H9 (cell line): Measurements from ENCODE around the gene ZNF768. TPM values are rescaled to one million over a fixed set of nuclear protein-coding genes. Genes with fewer than 3 reads are reported as not detected.

Experiments
- DNase-seq: peaks from one replicate; pipeline ENCODE4 v3.0.0-alpha.2; 2017
- H2AFZ ChIP-seq: one replicate; pipeline ENCODE4 v1.6.1; 2013; ENCODE audit warnings: mild to moderate bottlenecking, low read length, control low read depth, moderate library complexity
- H2AK5ac ChIP-seq: 2 replicates; pipeline ENCODE4 v1.6.1; 2013; ENCODE audit warnings: low read length, control low read depth, mixed read lengths; ENCODE audit not compliant: insufficient read length
- H2BK120ac ChIP-seq: one replicate; pipeline ENCODE4 v1.6.1; 2013; ENCODE audit warnings: low read depth, mild to moderate bottlenecking, low read length, control low read depth, inconsistent platforms; ENCODE audit not compliant: poor library complexity, severe bottlenecking
- H2BK12ac ChIP-seq: 2 replicates; pipeline ENCODE4 v1.6.1; 2013; ENCODE audit warnings: low read length, control low read depth, mixed read lengths, low read depth; ENCODE audit not compliant: insufficient read length
- H2BK15ac ChIP-seq: 2 replicates; pipeline ENCODE4 v1.6.1; 2013; ENCODE audit warnings: low read depth, low read length, control low read depth
- H2BK20ac ChIP-seq: one replicate; pipeline ENCODE4 v1.6.1; 2013; ENCODE audit warnings: low read depth, mild to moderate bottlenecking, low read length, control low read depth, inconsistent platforms; ENCODE audit not compliant: poor library complexity, severe bottlenecking
- H2BK5ac ChIP-seq: 2 replicates; pipeline ENCODE4 v1.6.1; 2013; ENCODE audit warnings: low read length, control low read depth, mixed read lengths; ENCODE audit not compliant: insufficient read length
- H3K14ac ChIP-seq: 2 replicates; pipeline ENCODE4 v1.6.1; 2013; ENCODE audit warnings: low read length, control low read depth; ENCODE audit not compliant: insufficient read depth
- H3K18ac ChIP-seq: 2 replicates; pipeline ENCODE4 v1.6.1; 2013; ENCODE audit warnings: low read depth, mild to moderate bottlenecking, mixed read lengths, low read length, control low read depth; ENCODE audit not compliant: insufficient read length
- H3K23ac ChIP-seq: 2 replicates; pipeline ENCODE4 v1.6.1; 2013; ENCODE audit warnings: low read length, control low read depth, mixed read lengths, low read depth; ENCODE audit not compliant: insufficient read length
- H3K23me2 ChIP-seq: 2 replicates; pipeline ENCODE4 v1.6.1; 2013; ENCODE audit warnings: low read depth, mild to moderate bottlenecking, mixed read lengths, low read length, control low read depth; ENCODE audit not compliant: insufficient read length, poor library complexity, severe bottlenecking
- H3K27ac ChIP-seq: 2 replicates; pipeline ENCODE4 v1.5.1; 2013; ENCODE audit warnings: low read length, control low read depth, mixed read lengths, low read depth; ENCODE audit not compliant: insufficient read length
- H3K27me3 ChIP-seq: 2 replicates; pipeline ENCODE4 v1.6.1; 2013; ENCODE audit warnings: low read length, control low read depth, inconsistent platforms; ENCODE audit not compliant: insufficient read depth
- H3K4ac ChIP-seq: 2 replicates; pipeline ENCODE4 v1.6.1; 2013; ENCODE audit warnings: low read depth, mild to moderate bottlenecking, control low read depth, inconsistent platforms, low read length, moderate library complexity
- H3K4me1 ChIP-seq: 2 replicates; pipeline ENCODE4 v1.6.1; 2013; ENCODE audit warnings: low read length, control low read depth, inconsistent platforms; ENCODE audit not compliant: insufficient read depth
- H3K4me2 ChIP-seq: 2 replicates; pipeline ENCODE4 v1.6.1; 2013; ENCODE audit warnings: low read length, control low read depth, mixed read lengths; ENCODE audit not compliant: insufficient read length, insufficient read depth
- H3K56ac ChIP-seq: 2 replicates; pipeline ENCODE4 v1.6.1; 2013; ENCODE audit warnings: low read depth, mild to moderate bottlenecking, mixed read lengths, low read length, control low read depth; ENCODE audit not compliant: insufficient read length
- H3K79me1 ChIP-seq: 2 replicates; pipeline ENCODE4 v1.6.1; 2013; ENCODE audit warnings: low read depth, mild to moderate bottlenecking, moderate library complexity, low read length, control low read depth, inconsistent platforms; ENCODE audit not compliant: insufficient read depth, poor library complexity, severe bottlenecking
- H3K79me2 ChIP-seq: 2 replicates; pipeline ENCODE4 v1.6.1; 2013; ENCODE audit warnings: low read length, control low read depth, inconsistent platforms; ENCODE audit not compliant: insufficient read depth
- H3K9ac ChIP-seq: 2 replicates; pipeline ENCODE4 v1.6.1; 2013; ENCODE audit warnings: low read length, control low read depth, mixed read lengths; ENCODE audit not compliant: insufficient read length; ENCODE audit errors: extremely low read depth
- H3K9me3 ChIP-seq: one replicate; pipeline ENCODE4 v1.6.1; 2013; ENCODE audit warnings: low read depth, low read length, inconsistent platforms; ENCODE audit not compliant: control insufficient read depth
- H3T11ph ChIP-seq: one replicate; pipeline ENCODE4 v1.6.1; 2013; ENCODE audit warnings: mild to moderate bottlenecking, low read length, control low read depth, inconsistent platforms
- H4K20me1 ChIP-seq: one replicate; pipeline ENCODE4 v1.6.1; 2013; ENCODE audit not compliant: control insufficient read depth, insufficient read length, insufficient read depth
- H4K5ac ChIP-seq: 2 replicates; pipeline ENCODE4 v1.6.1; 2013; ENCODE audit warnings: low read depth, mild to moderate bottlenecking, mixed read lengths, low read length, control low read depth; ENCODE audit not compliant: insufficient read length
- H4K8ac ChIP-seq: replicated peaks from 2 replicates; pipeline ENCODE4 v1.6.1; 2013; ENCODE audit warnings: low read length, control low read depth, mixed read lengths, low read depth; ENCODE audit not compliant: insufficient read length
- H4K91ac ChIP-seq: 2 replicates; pipeline ENCODE4 v1.6.1; 2013; ENCODE audit warnings: low read depth, mild to moderate bottlenecking, moderate library complexity, mixed read lengths, low read length, control low read depth; ENCODE audit not compliant: insufficient read length
- H3K27ac Mint-ChIP-seq, 3 experiments: 2 replicates in 2 of 3; 3 replicates in 1 of 3; pipeline ENCODE4 v1.8.0; 2020 to 2021; ENCODE audit warnings: mixed read lengths in 3 of 3, mild to moderate bottlenecking in 1 of 3, moderate library complexity in 1 of 3
- H3K27me3 Mint-ChIP-seq: 2 replicates; pipeline ENCODE4 v1.8.0; 2021; ENCODE audit warnings: low read depth, mild to moderate bottlenecking, moderate library complexity, mixed read lengths
- H3K36me3 Mint-ChIP-seq, 3 experiments: 2 replicates in 2 of 3; 3 replicates in 1 of 3; pipeline ENCODE4 v1.8.0; 2020 to 2021; ENCODE audit warnings: low read depth in 3 of 3, mixed read lengths in 3 of 3; ENCODE audit not compliant: insufficient read depth in 1 of 3
- H3K4me1 Mint-ChIP-seq, 2 experiments: 2 replicates each; pipeline ENCODE4 v1.8.0; 2020; ENCODE audit warnings: mixed read lengths in 2 of 2
- H3K4me3 Mint-ChIP-seq, 2 experiments: 2 replicates in 1 of 2; 3 replicates in 1 of 2; pipeline ENCODE4 v1.8.0; 2020 to 2021; ENCODE audit warnings: mild to moderate bottlenecking in 2 of 2, mixed read lengths in 2 of 2, moderate library complexity in 1 of 2
- H3K9me3 Mint-ChIP-seq, 2 experiments: 2 replicates in 1 of 2; 3 replicates in 1 of 2; pipeline ENCODE4 v1.8.0; 2020; ENCODE audit warnings: mild to moderate bottlenecking in 2 of 2, mixed read lengths in 2 of 2, moderate library complexity in 1 of 2
- WGBS: extraction: QIAGEN DNeasy Blood & Tissue Kit; methylation state at CpG from one replicate; pipeline ENCODE4 v1.1.7; 2013; ENCODE audit warnings: missing lambda C conversion rate, low lambda C conversion rate, mixed read lengths; ENCODE audit not compliant: insufficient read length; ENCODE audit errors: extremely low coverage; 5-methylcytosine and 5-hydroxymethylcytosine counted together
- total RNA-seq: library from RNA; stranded (reverse); gene quantifications from 2 replicates; pipeline ENCODE4 v1.2.1, GENCODE V29; 2021
- TF ChIP-seq, protein P1 (sequence below): fragments of 200-600 bp; sonication (generic); conservative IDR thresholded peaks from 3 replicates; pipeline ENCODE4 v1.8.0; 2021; ENCODE audit warnings: antibody characterized with exemption, mild to moderate bottlenecking

The ZNF768 gene
- total RNA-seq, 1 experiment from 2014 or later = 40.0 TPM

- no peaks in the 10 kb centered on the region for H3K79me2 ChIP-seq
- peak overlapping the region; percentile 41 for H3K9ac ChIP-seq
- H3K4me2 ChIP-seq = peak overlapping the region; percentile 96
- Mint-ChIP-seq H3K27me3 (peaks cover 12% of the 10 kb centered on the region), H3K9me3 (no peaks in the 10 kb centered on the region), H3K27ac (peak overlapping the region; percentile 82 to 97 (median 91); a peak in 6 of 7 replicates), H3K36me3 (no peaks in the 10 kb centered on the region), H3K4me3 (peak overlapping the region; percentile 83 to 92), H3K4me1 (peaks cover 13 to 17% of the 10 kb centered on the region in 2 experiments)
- H3K18ac ChIP-seq = no peak overlapping the region
- H3K27me3 ChIP-seq = no peaks in the 10 kb centered on the region
- H3K14ac ChIP-seq = peak overlapping the region; percentile 72
- no peak overlapping the region for H2BK15ac ChIP-seq
- peak; percentile 41 for DNase-seq
- no peak overlapping the region for H3K4ac ChIP-seq
- no peaks in the 10 kb centered on the region for H4K20me1 ChIP-seq
- no peaks in the 10 kb centered on the region; the same call in 1 of the 2 replicates for H3K4me1 ChIP-seq
- no peak overlapping the region for H2AK5ac ChIP-seq
- no peaks in the 10 kb centered on the region for H3K9me3 ChIP-seq
- H4K5ac ChIP-seq = no peak overlapping the region
- H4K8ac ChIP-seq = no peak overlapping the region
- no peak overlapping the region for H2BK20ac ChIP-seq
- no peak overlapping the region for H2BK12ac ChIP-seq
- H3K23ac ChIP-seq = no peak overlapping the region
- no peak overlapping the region for H3T11ph ChIP-seq
- WGBS = no CpG with 5 or more reads among the region's 22 CpGs
- H4K91ac ChIP-seq = no peak overlapping the region
- H3K79me1 ChIP-seq = no peaks in the 10 kb centered on the region
- H3K56ac ChIP-seq = no peak overlapping the region
- TF ChIP-seq, protein P1, sequence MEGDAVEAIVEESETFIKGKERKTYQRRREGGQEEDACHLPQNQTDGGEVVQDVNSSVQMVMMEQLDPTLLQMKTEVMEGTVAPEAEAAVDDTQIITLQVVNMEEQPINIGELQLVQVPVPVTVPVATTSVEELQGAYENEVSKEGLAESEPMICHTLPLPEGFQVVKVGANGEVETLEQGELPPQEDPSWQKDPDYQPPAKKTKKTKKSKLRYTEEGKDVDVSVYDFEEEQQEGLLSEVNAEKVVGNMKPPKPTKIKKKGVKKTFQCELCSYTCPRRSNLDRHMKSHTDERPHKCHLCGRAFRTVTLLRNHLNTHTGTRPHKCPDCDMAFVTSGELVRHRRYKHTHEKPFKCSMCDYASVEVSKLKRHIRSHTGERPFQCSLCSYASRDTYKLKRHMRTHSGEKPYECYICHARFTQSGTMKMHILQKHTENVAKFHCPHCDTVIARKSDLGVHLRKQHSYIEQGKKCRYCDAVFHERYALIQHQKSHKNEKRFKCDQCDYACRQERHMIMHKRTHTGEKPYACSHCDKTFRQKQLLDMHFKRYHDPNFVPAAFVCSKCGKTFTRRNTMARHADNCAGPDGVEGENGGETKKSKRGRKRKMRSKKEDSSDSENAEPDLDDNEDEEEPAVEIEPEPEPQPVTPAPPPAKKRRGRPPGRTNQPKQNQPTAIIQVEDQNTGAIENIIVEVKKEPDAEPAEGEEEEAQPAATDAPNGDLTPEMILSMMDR = no peak
- H2BK120ac ChIP-seq = no peak overlapping the region
- H2AFZ ChIP-seq = no peak overlapping the region
- H3K23me2 ChIP-seq = peaks cover 16% of the 10 kb centered on the region
- H2BK5ac ChIP-seq = no peak overlapping the region
- no peak overlapping the region for H3K27ac ChIP-seq
These were observed 44.5 kb upstream of the ZNF768 start for GRCh38 chr16:30570636-30571444.
